ENCODE results near the gene SALL1. TPM values are rescaled to one million over a fixed set of nuclear protein-coding genes. Genes with fewer than 3 reads are reported as not detected.

SALL1 gene
- total and polyA plus RNA-seq, 4 donors: 0.06 TPM; not detected in 3

DNA sequence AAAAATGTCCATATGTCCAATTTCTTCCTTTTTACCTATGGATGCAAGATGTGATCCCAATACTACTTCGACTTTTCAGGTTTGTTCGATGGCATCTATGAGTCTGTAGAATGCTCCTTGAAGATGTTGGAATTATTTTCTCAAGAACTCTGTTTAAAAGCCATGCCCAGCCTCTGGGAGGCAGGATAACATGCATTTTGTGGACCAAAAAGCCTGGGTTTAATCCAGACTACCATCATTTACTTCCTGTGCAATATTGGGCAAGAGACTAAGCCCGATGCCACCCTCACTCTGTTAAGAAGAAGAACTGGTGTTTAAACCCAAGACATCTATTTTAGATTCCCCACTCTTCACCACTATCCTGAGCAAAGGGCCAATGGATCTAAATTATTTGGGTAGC is 42.8 kb upstream of the SALL1 start:
- DNase-seq: no peak
- no peak overlapping the region for H3K27ac ChIP-seq (ENCODE audit: low read depth in 1 of 2, low read length in 1 of 2)
- H3K4me1 ChIP-seq (ENCODE audit: control insufficient read depth in 5 of 5, insufficient read depth in 5 of 5, low read length in 5 of 5): no peaks in the 10 kb centered on the region
- H3K9ac ChIP-seq (ENCODE audit: insufficient read depth in 1 of 2, low read length in 2 of 2): no peak overlapping the region
- 87 to 90% methylated on average over 3 of the region's 3 CpGs for WGBS, 2 donors
- no peak for ATAC-seq (ENCODE audit: insufficient read depth, low FRiP score)
- H3K36me3 ChIP-seq (ENCODE audit: control insufficient read depth in 4 of 4, insufficient read depth in 4 of 4, low read length in 4 of 4): no peaks in the 10 kb centered on the region
- H3K9me3 ChIP-seq (ENCODE audit: control insufficient read depth in 4 of 4, insufficient read depth in 3 of 4, low read length in 3 of 4): peaks cover 0 to 3% (median under 1%) of the 10 kb centered on the region in 4 donors
- H3K27me3 ChIP-seq (ENCODE audit: control insufficient read depth in 3 of 3, insufficient read depth in 3 of 3, low read length in 2 of 3): peaks cover 2 to 13% (median 3%) of the 10 kb centered on the region in 3 donors
- TF ChIP-seq CTCF (IDR thresholded peaks at IDR 0.05; ENCODE audit: control extremely low read depth, extremely low read depth): no peak
- no peak overlapping the region for H3K4me3 ChIP-seq

DNA sequence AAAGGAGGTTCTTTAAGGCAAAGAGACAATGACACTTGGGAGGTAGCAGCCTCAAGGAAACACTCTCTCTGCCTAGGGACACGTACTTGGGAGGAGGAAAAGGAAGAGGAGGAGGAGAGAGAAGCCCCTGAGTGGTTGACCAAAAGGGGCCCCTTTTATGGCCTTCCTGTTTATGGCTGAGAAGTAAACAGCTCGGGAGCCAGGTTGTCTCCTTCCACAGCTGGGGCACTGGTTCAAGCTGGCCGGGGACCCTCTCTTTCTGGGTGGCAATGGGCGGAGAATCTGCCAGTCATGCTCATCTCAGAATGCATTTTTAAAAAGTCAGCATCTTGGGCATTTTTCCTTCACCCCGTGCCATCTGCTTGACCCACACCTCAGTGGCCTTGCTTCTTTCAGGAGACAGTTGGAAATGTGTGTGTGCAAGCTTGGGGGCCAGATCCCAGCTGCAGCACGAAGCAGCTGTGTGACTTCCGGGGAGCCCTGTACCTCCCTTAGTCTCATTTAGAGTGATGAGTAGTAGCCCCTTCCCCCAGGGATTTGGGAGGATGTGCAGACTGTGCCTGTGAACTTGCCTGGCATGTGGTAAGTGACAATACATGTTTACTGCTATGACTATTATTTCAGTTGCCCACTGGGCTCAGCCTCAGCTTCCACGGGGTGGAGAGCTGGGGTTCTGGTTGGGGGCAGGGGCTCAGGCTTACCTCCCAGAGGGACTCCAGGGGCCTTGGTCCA is 33.8 kb upstream of the SALL1 start:
- H3K27ac ChIP-seq (ENCODE audit: low read depth in 1 of 2, low read length in 1 of 2): no peak overlapping the region
- DNase-seq: peak in 2 of 3 donors; percentile 1 to 11
- TF ChIP-seq CTCF (IDR thresholded peaks at IDR 0.05; ENCODE audit: control extremely low read depth, extremely low read depth): no peak
- WGBS, 2 donors: 9 to 17% methylated on average over 8 of the region's 8 CpGs
- peaks cover 0 to 5% (median 0%) of the 10 kb centered on the region in 5 donors for H3K4me1 ChIP-seq (ENCODE audit: control insufficient read depth in 5 of 5, insufficient read depth in 5 of 5, low read length in 5 of 5)
- no peak overlapping the region for H3K4me3 ChIP-seq
- no peaks in the 10 kb centered on the region for H3K9me3 ChIP-seq (ENCODE audit: control insufficient read depth in 4 of 4, insufficient read depth in 3 of 4, low read length in 3 of 4)
- no peaks in the 10 kb centered on the region for H3K36me3 ChIP-seq (ENCODE audit: control insufficient read depth in 4 of 4, insufficient read depth in 4 of 4, low read length in 4 of 4)
- H3K9ac ChIP-seq (ENCODE audit: insufficient read depth in 1 of 2, low read length in 2 of 2): no peak overlapping the region
- no peak for ATAC-seq (ENCODE audit: insufficient read depth, low FRiP score)
- H3K27me3 ChIP-seq (ENCODE audit: control insufficient read depth in 3 of 3, insufficient read depth in 3 of 3, low read length in 2 of 3): peaks cover 0 to 11% (median 0%) of the 10 kb centered on the region in 3 donors

DNA sequence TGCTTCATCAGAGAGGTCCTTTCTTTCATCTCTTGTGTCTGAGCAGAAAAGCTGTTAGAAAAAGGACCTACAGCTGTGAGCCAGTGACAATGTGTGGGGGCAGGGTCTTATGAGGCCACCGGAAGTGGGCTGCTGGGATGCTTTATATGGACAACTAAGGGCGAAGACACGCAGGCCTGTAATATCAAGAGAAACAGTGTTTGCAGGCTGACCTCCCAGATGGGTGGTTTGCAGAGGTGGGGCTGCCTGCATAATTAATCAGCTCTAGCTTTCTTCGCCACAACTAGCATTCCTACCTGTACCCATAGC is 30.4 kb upstream of the SALL1 start:
- Histone ChIP-seq H3K4me3 (no peak overlapping the region), H3K4me1 (ENCODE audit: control insufficient read depth in 5 of 5, insufficient read depth in 5 of 5, low read length in 5 of 5) (peaks cover 0 to 5% (median 0%) of the 10 kb centered on the region in 5 donors), H3K9ac (ENCODE audit: insufficient read depth in 1 of 2, low read length in 2 of 2) (no peak overlapping the region), H3K27ac (ENCODE audit: low read depth in 1 of 2, low read length in 1 of 2) (no peak overlapping the region), H3K36me3 (ENCODE audit: control insufficient read depth in 4 of 4, insufficient read depth in 4 of 4, low read length in 4 of 4) (no peaks in the 10 kb centered on the region), H3K27me3 (ENCODE audit: control insufficient read depth in 3 of 3, insufficient read depth in 3 of 3, low read length in 2 of 3) (peaks cover 0 to 7% (median 0%) of the 10 kb centered on the region in 3 donors), H3K9me3 (ENCODE audit: control insufficient read depth in 4 of 4, insufficient read depth in 3 of 4, low read length in 3 of 4) (no peaks in the 10 kb centered on the region)
- TF ChIP-seq CTCF (IDR thresholded peaks at IDR 0.05; ENCODE audit: control extremely low read depth, extremely low read depth): no peak
- ATAC-seq (ENCODE audit: insufficient read depth, low FRiP score) (no peak), DNase-seq (peak in 1 of 3 donors; percentile 9)
- 31 to 33% methylated on average over 4 of the region's 4 CpGs for WGBS, 2 donors

All from lung (tissue), 12 donors.